Psoas muscle (tissue), 8 donors: Measurements from ENCODE around the gene STK17A. TPM values are rescaled to one million over a fixed set of nuclear protein-coding genes. Genes with fewer than 3 reads are reported as not detected.
"Not testable (repeated sequence)": the region's sequence is repeated elsewhere in the genome, so short reads cannot be mapped to it uniquely, and the experiment has no call there.

ENCODE experiments used
- ATAC-seq, 4 donors: fragments of 200-7000 bp; cut with Tn5 transposase; one replicate each; pipeline ENCODE4 v1.9.1; 2020; ENCODE audit warnings: moderate library complexity in 3 of 4, mild to moderate bottlenecking in 2 of 4
- DNase-seq, 2 donors: peaks; one replicate each; pipeline ENCODE4 v3.0.0-alpha.2; 2020
- H3K27ac ChIP-seq: fragments of 200-600 bp; one replicate; pipeline ENCODE4 v1.8.0; 2022
- H3K27me3 ChIP-seq, 3 donors: fragments of 200-600 bp in 1 of 3; one replicate each; pipeline versions ENCODE4 v1.6.1 to v1.8.0; 2013 to 2022; ENCODE audit warnings: low read length in 2 of 3, mild to moderate bottlenecking in 2 of 3, moderate library complexity in 1 of 3; ENCODE audit not compliant: insufficient read depth in 3 of 3
- H3K36me3 ChIP-seq, 2 donors: fragments of 200-600 bp in 1 of 2; one replicate each; pipeline versions ENCODE4 v1.6.1 to v1.8.0; 2013 to 2022; ENCODE audit warnings: low read depth in 1 of 2, mild to moderate bottlenecking in 1 of 2, moderate library complexity in 1 of 2; ENCODE audit not compliant: insufficient read depth in 1 of 2
- H3K4me1 ChIP-seq: fragments of 200-600 bp; one replicate; pipeline ENCODE4 v1.8.0; 2022
- H3K4me3 ChIP-seq: fragments of 200-600 bp; one replicate; pipeline ENCODE4 v1.8.0; 2022; ENCODE audit warnings: mild to moderate bottlenecking
- H3K9me3 ChIP-seq: fragments of 200-600 bp; one replicate; pipeline ENCODE4 v1.8.0; 2022
- WGBS, 3 donors: extraction: QIAGEN DNeasy Blood & Tissue Kit; methylation state at CpG; one replicate each; pipeline versions ENCODE4 v1.1.6 to v1.1.7; 2013; 5-methylcytosine and 5-hydroxymethylcytosine counted together
- intact Hi-C, 2 donors: fragments of 100-400 bp; cut with DNase I; formaldehyde crosslinking; loops; one replicate each; pipeline versions ENCODE4 v1.11.0 to v1.14.2; 2022
- polyA plus RNA-seq, 3 donors: library from polyadenylated mRNA; stranded (reverse); fragments of 200-250 nt; gene quantifications; one replicate each; pipeline ENCODE4 v1.2.3, GENCODE V29; 2013
- total RNA-seq, 4 donors: library from RNA; stranded (reverse); fragmentation: NEBNext Ultra II Directional in 2 of 4; extraction: Animal tissue kit (Norgen Biotek cat#: 25700) in 2 of 4; gene quantifications; one replicate each; pipeline versions ENCODE4 v1.2.1 to v1.2.4, GENCODE V29; 2021 to 2023
- TF ChIP-seq, protein P1 (sequence below): fragments of 200-600 bp; IDR thresholded peaks from one replicate; pipeline ENCODE4 v1.8.0; 2022; ENCODE audit warnings: antibody characterized with exemption
- donor health status: healthy with polysubstance abuse.
- donor health status: DM: no; HTN: no; CAD: no; lungs with moderate emphysema.
- donor health status: Bipolar disorder and iron deficiency.
- donor health status: healthy.
- donor health status: DM: yes; HTN: yes; CAD: no.
- donor health status: DM: no; HTN: no; CAD: no.
- donor health status: DM: no; HTN: no; CAD: no.
- donor health status: DM: yes; HTN: yes; CAD: no.

The STK17A gene
- total and polyA plus RNA-seq, 7 donors: 16.5 to 47.5 (median 21.4) TPM

GRCh38 chr7:43583424-43584194, 701 bp downstream of the STK17A start:
- TF ChIP-seq, protein P1, sequence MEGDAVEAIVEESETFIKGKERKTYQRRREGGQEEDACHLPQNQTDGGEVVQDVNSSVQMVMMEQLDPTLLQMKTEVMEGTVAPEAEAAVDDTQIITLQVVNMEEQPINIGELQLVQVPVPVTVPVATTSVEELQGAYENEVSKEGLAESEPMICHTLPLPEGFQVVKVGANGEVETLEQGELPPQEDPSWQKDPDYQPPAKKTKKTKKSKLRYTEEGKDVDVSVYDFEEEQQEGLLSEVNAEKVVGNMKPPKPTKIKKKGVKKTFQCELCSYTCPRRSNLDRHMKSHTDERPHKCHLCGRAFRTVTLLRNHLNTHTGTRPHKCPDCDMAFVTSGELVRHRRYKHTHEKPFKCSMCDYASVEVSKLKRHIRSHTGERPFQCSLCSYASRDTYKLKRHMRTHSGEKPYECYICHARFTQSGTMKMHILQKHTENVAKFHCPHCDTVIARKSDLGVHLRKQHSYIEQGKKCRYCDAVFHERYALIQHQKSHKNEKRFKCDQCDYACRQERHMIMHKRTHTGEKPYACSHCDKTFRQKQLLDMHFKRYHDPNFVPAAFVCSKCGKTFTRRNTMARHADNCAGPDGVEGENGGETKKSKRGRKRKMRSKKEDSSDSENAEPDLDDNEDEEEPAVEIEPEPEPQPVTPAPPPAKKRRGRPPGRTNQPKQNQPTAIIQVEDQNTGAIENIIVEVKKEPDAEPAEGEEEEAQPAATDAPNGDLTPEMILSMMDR: peak; percentile 8
- H3K27ac ChIP-seq: peak overlapping the region; percentile 92
- H3K36me3 ChIP-seq: no peaks in the 10 kb centered on the region
- 0 to 1% (median 0%) methylated on average over 51 to 66 of the region's 66 CpGs for WGBS, 3 donors
- intact Hi-C loops: loop anchor here (2.0 to 10.0 kb wide), 5 partner anchors 64 to 251 kb away; no protein-coding TSS in a partner anchor
- H3K27me3 ChIP-seq: no peaks in the 10 kb centered on the region
- peak; percentile 38 to 66 (median 58) for ATAC-seq
- DNase-seq: peak; percentile 64 to 85
- H3K4me3 ChIP-seq: peak overlapping the region; percentile 81
- H3K9me3 ChIP-seq: no peaks in the 10 kb centered on the region
- peaks cover 21% of the 10 kb centered on the region for H3K4me1 ChIP-seq

- Histone ChIP-seq H3K27me3 (no peaks in the 10 kb centered on the region), H3K4me3 (peak overlapping the region; percentile 81), H3K27ac (peak overlapping the region; percentile 92), H3K9me3 (no peaks in the 10 kb centered on the region), H3K36me3 (no peaks in the 10 kb centered on the region), H3K4me1 (peaks cover 21% of the 10 kb centered on the region)
- TF ChIP-seq, protein P1: no peak
- ATAC-seq: peak; percentile 44 to 54 (median 52)
- WGBS, 3 donors: 17 to 20% (median 20%) methylated on average over 8 of the region's 8 CpGs
- intact Hi-C loops: loop anchor here (5.0 to 10.0 kb wide), 4 partner anchors 63 to 251 kb away; no protein-coding TSS in a partner anchor
- DNase-seq: peak in 1 of 2 donors; percentile 30
These were observed 1.3 kb downstream of the STK17A start for GRCh38 chr7:43584195-43584586.

GRCh38 chr7:43584733-43585132, 1.8 kb downstream of the STK17A start:
- Histone ChIP-seq H3K4me1 (peaks cover 21% of the 10 kb centered on the region), H3K27ac (peak overlapping the region; percentile 92), H3K4me3 (peak overlapping the region; percentile 81)
- H3K9me3 ChIP-seq, H3K36me3 ChIP-seq, DNase-seq, H3K27me3 ChIP-seq, ATAC-seq: not testable (repeated sequence)
- intact Hi-C loops: loop anchor here (5.0 to 10.0 kb wide), 4 partner anchors 63 to 250 kb away; no protein-coding TSS in a partner anchor
- 92 to 95% (median 92%) methylated on average over 11 of the region's 11 CpGs for WGBS, 3 donors

DNA sequence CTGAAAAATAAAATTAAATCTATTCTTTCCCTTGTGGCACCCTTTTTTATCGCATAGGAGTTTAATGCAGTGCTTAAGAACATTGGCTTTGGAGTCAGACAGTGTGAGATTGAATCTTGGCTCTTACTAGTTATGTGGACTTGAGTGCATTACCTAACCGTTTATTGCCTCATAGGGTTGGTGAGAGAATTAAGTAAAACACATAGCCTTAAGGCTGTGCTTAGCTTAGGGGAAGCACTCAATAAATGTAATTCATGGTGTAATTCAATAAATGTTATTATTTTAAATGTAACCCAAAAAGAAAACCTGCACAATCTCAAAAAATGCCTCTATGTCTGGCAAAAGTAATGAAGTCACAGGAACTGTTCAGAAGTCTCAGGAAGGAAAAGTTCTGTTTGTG, 2.7 kb downstream of the STK17A start:
- Histone ChIP-seq H3K4me1 (peaks cover 21% of the 10 kb centered on the region), H3K4me3 (peak overlapping the region; percentile 19), H3K36me3 (no peaks in the 10 kb centered on the region), H3K9me3 (no peaks in the 10 kb centered on the region), H3K27ac (no peak overlapping the region), H3K27me3 (no peaks in the 10 kb centered on the region)
- ATAC-seq (no peak), DNase-seq (no peak)
- WGBS, 3 donors: 69 to 79% (median 73%) methylated on average over 2 of the region's 2 CpGs
- TF ChIP-seq, protein P1: no peak
- intact Hi-C loops: loop anchor here in 1 of 2 donors (10.0 kb wide), 1 partner anchor 249 kb away; no protein-coding TSS in a partner anchor

DNA sequence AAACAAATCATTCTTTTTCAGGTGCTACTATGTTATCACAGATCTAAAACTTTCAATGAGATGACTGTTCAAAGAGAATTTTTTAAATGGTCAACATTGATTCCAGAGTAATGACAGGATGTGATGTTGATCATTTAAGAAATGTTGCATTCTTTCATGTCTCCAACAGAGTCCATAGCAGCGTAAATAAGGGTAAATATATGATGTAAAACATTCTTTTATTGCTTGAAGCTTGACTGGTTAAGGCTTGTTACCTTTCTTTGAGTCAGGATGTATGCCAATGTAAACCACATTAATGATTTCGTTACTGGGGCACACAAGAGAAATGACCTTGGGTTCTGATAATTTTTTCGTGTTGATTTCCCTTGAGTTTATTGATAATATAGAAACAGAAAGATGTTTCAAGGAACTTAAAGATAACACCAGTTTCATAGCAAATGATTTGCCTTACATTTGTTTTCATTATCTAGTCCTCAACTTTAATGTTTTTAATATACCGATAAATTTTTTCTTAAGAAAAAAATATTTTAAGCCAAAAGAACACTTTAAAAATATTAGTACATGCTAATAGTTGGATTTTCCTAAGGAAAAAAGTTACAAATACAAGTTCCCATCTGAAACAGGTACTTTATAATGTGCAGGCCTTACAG, 3.5 kb downstream of the STK17A start:
- H3K27me3 ChIP-seq: no peaks in the 10 kb centered on the region
- no peak overlapping the region for H3K4me3 ChIP-seq
- H3K27ac ChIP-seq: no peak overlapping the region
- WGBS, 3 donors: 90 to 91% (median 91%) methylated on average over 4 of the region's 4 CpGs
- intact Hi-C loops: loop anchor here in 1 of 2 donors (10.0 kb wide), 1 partner anchor 248 kb away; no protein-coding TSS in a partner anchor
- peaks cover 22% of the 10 kb centered on the region for H3K4me1 ChIP-seq
- TF ChIP-seq, protein P1: no peak
- H3K36me3 ChIP-seq: no peaks in the 10 kb centered on the region
- H3K9me3 ChIP-seq: no peaks in the 10 kb centered on the region
- DNase-seq (no peak), ATAC-seq (no peak)
